Right lobe of liver (tissue), 6 donors: ENCODE results near the gene PDE9A. TPM values are rescaled to one million over a fixed set of nuclear protein-coding genes. Genes with fewer than 3 reads are reported as not detected.
A peak's percentile ranks its signal among the peaks of the same experiment; 100 is the strongest.

ENCODE experiments used
- ATAC-seq, 4 donors: fragments of 200-7000 bp; cut with Tn5 transposase; one replicate each; pipeline ENCODE4 v1.9.1; 2020; ENCODE audit warnings: mild to moderate bottlenecking in 4 of 4, moderate library complexity in 4 of 4
- DNase-seq, 3 donors: peaks; one replicate each; pipeline ENCODE4 v3.0.0-alpha.2; 2020
- H3K27ac ChIP-seq, 3 donors: fragments of 200-600 bp; one replicate each; pipeline ENCODE4 v1.8.0; 2022
- H3K27me3 ChIP-seq, 2 donors: fragments of 200-600 bp; one replicate each; pipeline ENCODE4 v1.8.0; 2022
- H3K36me3 ChIP-seq, 4 donors: fragments of 200-600 bp; sonication (generic) in 1 of 4; one replicate each; pipeline versions ENCODE4 v1.5.1 to v1.8.0; 2017 to 2022; ENCODE audit warnings: control low read depth in 1 of 4
- H3K4me1 ChIP-seq, 4 donors: fragments of 200-600 bp; sonication (generic) in 1 of 4; one replicate each; pipeline versions ENCODE4 v1.5.1 to v1.8.0; 2017 to 2022; ENCODE audit warnings: control low read depth in 1 of 4
- H3K4me3 ChIP-seq, 3 donors: fragments of 200-600 bp; one replicate each; pipeline ENCODE4 v1.8.0; 2022
- H3K9me3 ChIP-seq, 4 donors: fragments of 200-600 bp; sonication (generic) in 1 of 4; one replicate each; pipeline versions ENCODE4 v1.5.1 to v1.8.0; 2017 to 2022; ENCODE audit warnings: control low read depth in 1 of 4
- CTCF ChIP-seq, 4 donors: fragments of 200-600 bp in 3 of 4; fragments of 450-650 bp in 1 of 4; IDR thresholded peaks; one replicate each; pipeline versions ENCODE4 v1.5.1 to v1.8.0; 2016 to 2022; ENCODE audit warnings: antibody characterized with exemption in 4 of 4, mild to moderate bottlenecking in 2 of 4
- POLR2A ChIP-seq: fragments of 450-650 bp; IDR thresholded peaks from one replicate; pipeline ENCODE4 v1.6.1; 2017; ENCODE audit warnings: antibody characterized with exemption, mild to moderate bottlenecking
- WGBS: methylation state at CpG from one replicate; pipeline ENCODE4 v1.1.6; 2018; ENCODE audit warnings: low coverage, low lambda C conversion rate; ENCODE audit not compliant: insufficient coverage; ENCODE audit errors: missing lambda C conversion rate; 5-methylcytosine and 5-hydroxymethylcytosine counted together
- intact Hi-C, 2 donors: fragments of 100-400 bp; cut with DNase I; formaldehyde crosslinking; loops; one replicate each; pipeline versions ENCODE4 v1.11.2 to v1.14.1; 2022
- total RNA-seq, 6 experiments: library from RNA; depleted of rRNA in 2 of 6; stranded (reverse); fragments of >200 nt in 2 of 6; fragmentation: NEBNext Ultra II Directional in 3 of 6; extraction: Animal tissue kit (Norgen Biotek cat#: 25700) in 3 of 6; gene quantifications; one replicate each; pipeline versions ENCODE4 v1.1.0 to v1.2.4, GENCODE V29; 2016 to 2023
- donor health status: DM: no; HTN: yes; CAD: no.
- donor health status: DM: no; HTN: no; CAD: no.
- donor health status: DM: no; HTN: no; CAD: no.
- donor health status: DM: no; HTN: yes; CAD: no.
- donor health status: DM: no; HTN: yes; CAD: no.

Gene PDE9A
- total RNA-seq, 6 experiments from 2014 or later = 1.1 to 5.9 (median 3.3) TPM

- H3K4me3 ChIP-seq = no peak overlapping the region
- no peaks in the 10 kb centered on the region for H3K4me1 ChIP-seq
- WGBS = 95% methylated on average over 23 of the region's 24 CpGs
- intact Hi-C loops = no loop called here
- no peaks in the 10 kb centered on the region for H3K27me3 ChIP-seq
- no peak for ATAC-seq
- no peak overlapping the region for H3K27ac ChIP-seq
- no peaks in the 10 kb centered on the region for H3K36me3 ChIP-seq
- TF ChIP-seq CTCF (IDR thresholded peaks at IDR 0.05) = no peak
- TF ChIP-seq POLR2A = no peak
- no peaks in the 10 kb centered on the region for H3K9me3 ChIP-seq
- peak in 1 of 3 donors; percentile 39 for DNase-seq
Observed at GRCh38 chr21:42703136-42703908, 49.9 kb downstream of the PDE9A start.

- ATAC-seq = no peak
- no peaks in the 10 kb centered on the region for H3K36me3 ChIP-seq
- no peaks in the 10 kb centered on the region for H3K4me1 ChIP-seq
- intact Hi-C loops = no loop called here
- no CpG with 5 or more reads among the region's 18 CpGs for WGBS
- H3K27ac ChIP-seq = no peak overlapping the region
- peak in 1 of 3 donors; percentile 25 for DNase-seq
- no peaks in the 10 kb centered on the region for H3K9me3 ChIP-seq
- H3K4me3 ChIP-seq = no peak overlapping the region
- no peaks in the 10 kb centered on the region for H3K27me3 ChIP-seq
- TF ChIP-seq CTCF (IDR thresholded peaks at IDR 0.05) = no peak
Observed at GRCh38 chr21:42703965-42704364, 50.5 kb downstream of the PDE9A start.

- Histone ChIP-seq H3K9me3 (no peaks in the 10 kb centered on the region), H3K36me3 (no peaks in the 10 kb centered on the region), H3K27ac (no peak overlapping the region), H3K4me1 (no peaks in the 10 kb centered on the region), H3K27me3 (no peaks in the 10 kb centered on the region), H3K4me3 (no peak overlapping the region)
- WGBS = 83% methylated on average over 7 of the region's 10 CpGs
- DNase-seq (no peak), ATAC-seq (no peak)
- intact Hi-C loops = no loop called here
- TF ChIP-seq POLR2A (no peak), CTCF (IDR thresholded peaks at IDR 0.05) (no peak)
Observed at GRCh38 chr21:42704861-42705260, 51.4 kb downstream of the PDE9A start.

- Histone ChIP-seq H3K4me1 (no peaks in the 10 kb centered on the region), H3K36me3 (no peaks in the 10 kb centered on the region), H3K27me3 (no peaks in the 10 kb centered on the region), H3K9me3 (no peaks in the 10 kb centered on the region), H3K4me3 (no peak overlapping the region), H3K27ac (no peak overlapping the region)
- no peak for TF ChIP-seq CTCF (IDR thresholded peaks at IDR 0.05)
- TF ChIP-seq POLR2A = no peak
- DNase-seq (no peak), ATAC-seq (no peak)
- WGBS = 92% methylated on average over 11 of the region's 19 CpGs
- intact Hi-C loops = no loop called here
Observed at GRCh38 chr21:42705346-42705745, 51.9 kb downstream of the PDE9A start.
